Activated CD8-positive, alpha-beta memory T cell treated with anti-CD3 and anti-CD28 coated beads, Interleukin-2, amount 50 U/mL, for 24 hours (primary cell): Measurements from ENCODE around the gene ALDH1B1.

Experiments
- DNase-seq: peaks from one replicate; pipeline ENCODE4 v3.0.0-alpha.2; 2020; ENCODE audit errors: extremely low read depth

Gene ALDH1B1

DNA sequence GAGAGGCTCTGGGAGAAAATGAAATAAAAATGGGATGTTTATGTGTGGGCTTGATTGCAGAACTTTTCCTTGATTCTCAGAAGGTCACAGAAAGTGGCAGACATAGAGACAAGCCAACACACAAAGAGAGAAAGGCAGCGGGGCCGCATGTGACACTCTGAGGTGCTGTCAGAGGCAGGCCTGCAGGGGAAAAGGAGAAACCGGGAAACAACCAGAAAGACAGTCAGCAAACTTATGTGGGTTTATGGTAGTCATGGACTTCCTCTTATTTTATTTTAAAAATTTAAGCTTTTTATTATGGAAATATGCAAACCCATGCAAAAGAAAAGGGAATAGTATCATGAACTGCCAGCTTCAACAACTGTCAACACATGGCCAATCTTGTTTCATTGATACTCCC is 48.0 kb downstream of the ALDH1B1 start:
- no peak for DNase-seq

DNA sequence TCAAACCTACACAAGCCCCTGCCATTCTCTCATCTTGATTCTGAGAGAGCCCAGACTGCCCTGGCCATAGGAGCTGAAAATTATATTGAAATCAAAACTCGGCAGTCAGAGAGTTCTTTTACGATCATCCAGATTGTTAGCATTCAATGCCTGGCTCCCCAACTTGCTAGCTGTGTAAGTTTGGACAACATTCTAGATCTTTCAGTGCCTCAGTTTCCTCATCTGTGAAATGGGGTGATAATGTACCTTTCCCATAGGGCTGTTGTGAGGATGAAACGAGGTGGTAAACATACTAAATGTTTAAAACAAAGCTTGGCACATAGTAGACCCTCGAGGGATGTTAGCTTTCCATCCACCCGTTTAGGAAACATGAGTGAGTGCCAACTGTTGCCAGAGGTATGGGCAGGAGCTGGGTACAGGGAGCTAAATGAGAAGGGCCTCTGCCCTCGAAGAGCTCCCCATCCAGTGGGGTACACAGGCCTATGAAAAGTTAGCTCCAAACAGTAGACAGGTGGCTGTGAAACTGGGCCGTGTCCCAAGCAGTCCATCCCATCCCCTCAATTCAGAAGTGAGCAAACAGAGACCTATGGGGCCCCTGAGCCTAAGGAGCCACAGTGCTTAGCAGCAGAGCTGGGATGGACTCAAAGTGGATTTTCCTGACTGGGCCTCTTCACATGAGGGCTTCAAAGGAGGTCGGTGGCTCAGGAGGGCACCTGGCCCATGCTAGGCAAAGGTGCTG is 49.0 kb downstream of the ALDH1B1 start:
- no peak for DNase-seq

DNA sequence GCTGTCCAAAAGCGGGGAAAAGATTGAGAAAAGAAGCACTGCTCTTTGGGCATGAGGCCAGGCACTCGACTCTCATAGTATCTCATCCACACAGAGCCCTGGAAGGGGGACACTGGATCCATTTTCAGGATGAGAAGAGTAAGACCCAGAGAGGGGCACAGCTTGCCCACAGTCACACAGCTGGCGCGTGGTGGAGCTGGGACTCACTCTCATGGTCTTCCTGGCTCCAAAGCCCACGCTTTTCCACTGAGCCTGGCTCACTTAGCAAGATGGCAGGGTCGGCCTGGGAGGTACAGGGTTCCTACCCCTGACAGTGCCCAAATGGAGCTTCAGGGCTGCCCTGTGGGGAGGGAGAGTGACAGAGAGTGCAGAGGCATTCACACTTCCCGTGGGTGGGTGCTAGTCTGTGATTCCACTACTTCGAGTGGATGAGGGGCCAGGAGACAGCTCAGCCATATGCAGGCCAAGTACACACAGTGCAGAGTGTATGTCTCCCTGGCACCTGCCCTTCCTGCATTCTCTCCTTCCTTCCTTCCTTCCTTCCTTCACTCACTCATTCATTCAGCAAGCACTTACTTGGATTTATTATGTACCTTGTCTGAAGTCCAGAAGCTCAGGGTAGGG is 50.1 kb downstream of the ALDH1B1 start:
- DNase-seq: no peak

DNA sequence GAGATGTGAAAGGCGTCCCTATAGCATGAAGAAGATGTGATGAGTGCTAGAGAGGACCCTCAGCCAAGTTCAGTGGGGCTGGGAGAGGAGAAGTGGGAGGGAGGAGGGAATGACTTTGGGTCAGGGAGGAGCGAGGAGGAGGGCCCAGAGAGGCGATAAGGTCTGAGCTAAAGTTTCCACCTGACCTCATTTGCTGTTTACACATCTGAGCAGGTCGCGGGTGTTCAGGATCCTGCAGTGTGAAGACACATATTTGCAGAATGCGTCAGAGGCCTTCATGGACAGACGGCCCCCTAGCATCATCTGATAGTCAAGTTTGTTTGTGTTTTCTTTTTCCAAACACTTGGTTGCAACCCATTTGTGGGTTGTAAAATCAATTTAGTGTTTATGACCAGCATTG is 50.7 kb downstream of the ALDH1B1 start:
- DNase-seq: no peak

DNA sequence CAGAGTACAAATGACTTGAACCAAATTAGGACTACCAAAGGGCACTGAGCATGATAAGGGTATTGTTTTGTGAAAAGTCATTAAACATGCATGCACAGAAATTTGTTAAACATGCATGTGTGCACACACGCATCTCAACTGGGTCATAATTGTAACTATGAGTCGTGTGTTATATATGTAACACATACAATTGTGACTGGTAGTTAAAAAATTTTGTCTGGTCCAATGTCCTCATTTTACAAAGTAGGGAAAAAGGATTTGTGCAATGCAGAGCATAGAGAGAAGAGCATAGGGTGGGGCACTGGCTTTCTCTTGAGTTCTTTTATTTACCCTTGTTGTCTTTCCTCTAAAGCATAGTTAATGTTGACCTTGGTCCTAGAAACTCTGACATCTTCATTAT is 51.1 kb downstream of the ALDH1B1 start:
- no peak for DNase-seq

DNA sequence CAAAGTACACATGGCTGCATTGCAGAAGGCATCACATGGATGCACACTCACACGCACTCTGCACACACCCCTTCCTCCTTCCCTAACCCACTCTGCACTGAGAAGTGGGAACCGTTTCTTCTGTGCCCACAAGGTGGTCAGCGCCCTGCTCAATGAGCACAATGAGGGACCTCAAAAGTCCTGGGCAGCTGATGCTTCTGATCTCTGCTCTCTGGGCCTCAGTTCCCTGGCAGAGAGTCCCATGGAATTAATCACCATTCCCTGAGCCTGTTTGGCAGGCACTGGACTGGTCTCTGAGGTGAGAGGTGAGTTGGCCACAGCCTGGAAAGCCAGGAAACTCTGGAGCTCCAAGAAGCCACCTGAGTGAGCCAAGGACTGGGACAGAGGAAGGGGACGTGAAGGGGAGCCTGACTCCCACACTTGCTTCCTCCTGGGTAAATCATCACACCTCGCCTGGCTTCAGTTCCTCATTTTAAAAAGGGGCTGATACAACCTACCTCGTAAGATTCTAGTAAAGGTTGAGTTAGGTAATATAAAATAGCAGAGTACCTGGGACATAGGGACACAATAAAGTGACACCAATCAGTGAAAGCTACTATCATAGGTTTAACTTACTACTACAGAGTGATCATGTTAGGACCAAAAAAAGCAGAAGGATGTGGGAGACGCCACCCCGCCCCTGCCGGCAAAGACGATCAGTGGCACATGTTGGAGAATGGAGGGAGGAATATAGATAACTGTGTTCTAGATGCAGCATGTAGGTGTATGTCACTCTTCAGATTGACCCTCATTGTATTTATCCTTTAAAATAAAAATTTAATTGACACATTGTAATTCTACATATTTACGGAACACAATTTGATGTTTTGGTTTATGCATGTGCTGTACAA is 52.9 kb downstream of the ALDH1B1 start:
- no peak for DNase-seq

DNA sequence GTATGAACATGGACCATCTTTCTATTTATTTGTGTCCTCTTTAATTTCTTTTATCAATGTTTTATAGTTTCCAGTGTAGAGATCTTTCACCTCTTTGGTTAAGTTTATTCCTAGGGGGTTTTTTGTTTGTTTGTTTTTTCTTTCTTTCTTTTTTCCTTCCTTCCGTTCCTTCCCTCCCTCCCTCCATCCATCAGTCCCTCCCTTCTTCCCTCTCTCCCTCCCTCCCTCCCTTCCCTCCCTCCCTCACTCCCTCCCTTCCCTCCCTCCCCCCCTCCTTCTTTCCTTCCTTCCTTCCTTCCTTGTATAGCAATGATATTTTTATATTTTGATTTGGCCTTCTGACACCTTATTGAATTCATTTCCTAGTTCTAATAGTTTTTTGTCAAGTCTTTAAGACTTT is 55.2 kb downstream of the ALDH1B1 start:
- DNase-seq: no peak
